SHP77 (cell line): ENCODE data around the gene ACOT7.
A peak's percentile ranks its signal among the peaks of the same experiment; 100 is the strongest.

Source experiments
- DNase-seq, 2 experiments: peaks; one replicate each; lab custom pipeline; 2025; lab: John Stamatoyannopoulos, UW

Gene ACOT7

DNA sequence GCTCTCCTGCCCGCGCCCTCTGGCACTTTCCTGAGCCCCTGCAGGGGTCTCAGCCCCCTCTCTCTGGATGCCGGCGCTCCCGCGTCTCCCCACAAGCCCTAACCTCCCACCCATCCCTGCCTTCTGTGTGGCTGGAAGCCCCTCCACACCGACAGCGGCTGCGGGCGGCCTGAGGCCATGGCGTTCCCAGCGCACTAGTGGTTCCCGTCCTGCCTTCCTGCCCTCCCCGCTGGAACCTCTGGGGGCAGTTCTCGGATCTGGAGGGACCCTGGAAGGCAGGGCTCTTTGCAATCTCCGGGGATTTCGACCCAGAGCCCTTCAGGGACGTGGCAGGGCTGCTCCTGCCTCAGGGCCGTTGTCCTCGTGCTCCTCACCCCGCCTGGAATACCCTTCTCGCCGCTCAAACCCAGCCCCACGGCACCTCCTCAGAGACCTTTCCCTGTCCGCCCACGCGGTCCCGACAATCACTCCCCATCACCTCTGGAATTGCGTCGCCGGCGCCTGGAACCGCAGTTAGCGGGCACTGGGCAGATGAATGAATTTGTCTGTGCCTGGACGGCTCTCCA is 30.5 kb upstream of the ACOT7 start:
- DNase-seq: no peak

DNA sequence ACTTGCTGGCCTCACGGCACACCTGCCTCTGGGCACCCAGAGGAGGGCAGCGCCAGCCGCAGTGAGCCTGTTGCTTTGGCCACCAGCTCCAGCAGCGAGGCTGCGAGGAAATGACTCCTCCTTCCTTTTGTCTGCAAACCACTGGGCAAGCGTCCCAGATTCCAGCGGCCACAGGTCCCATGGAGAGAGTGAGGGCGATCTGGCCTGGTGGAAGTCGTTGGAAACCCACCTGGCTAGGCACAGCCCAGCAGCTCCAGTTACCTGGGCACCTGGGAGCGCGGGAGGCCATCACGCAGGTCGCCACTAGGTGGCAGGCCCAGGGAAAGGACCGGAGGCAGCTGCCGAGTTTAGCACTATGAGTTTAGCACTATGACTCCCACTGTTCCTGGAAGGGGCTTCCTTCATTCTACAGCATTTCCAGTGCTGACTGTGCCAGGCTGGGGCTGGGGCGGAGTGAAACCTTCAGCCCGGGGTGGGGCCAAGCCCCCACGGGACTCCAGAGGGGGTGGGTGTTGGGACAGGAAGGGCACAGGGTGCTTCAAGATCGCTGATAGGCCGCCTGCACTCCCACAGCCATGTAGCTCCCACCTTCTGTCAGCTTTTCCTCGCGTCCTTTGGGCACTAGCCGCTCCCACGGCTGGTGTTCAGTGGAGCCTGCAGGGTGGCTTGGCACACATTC is 29.9 kb upstream of the ACOT7 start:
- DNase-seq: peak in 1 of 2 experiments; percentile 28

GRCh38 chr1:6421266-6421665 is 27.7 kb upstream of the ACOT7 start:
- no peak for DNase-seq

DNA sequence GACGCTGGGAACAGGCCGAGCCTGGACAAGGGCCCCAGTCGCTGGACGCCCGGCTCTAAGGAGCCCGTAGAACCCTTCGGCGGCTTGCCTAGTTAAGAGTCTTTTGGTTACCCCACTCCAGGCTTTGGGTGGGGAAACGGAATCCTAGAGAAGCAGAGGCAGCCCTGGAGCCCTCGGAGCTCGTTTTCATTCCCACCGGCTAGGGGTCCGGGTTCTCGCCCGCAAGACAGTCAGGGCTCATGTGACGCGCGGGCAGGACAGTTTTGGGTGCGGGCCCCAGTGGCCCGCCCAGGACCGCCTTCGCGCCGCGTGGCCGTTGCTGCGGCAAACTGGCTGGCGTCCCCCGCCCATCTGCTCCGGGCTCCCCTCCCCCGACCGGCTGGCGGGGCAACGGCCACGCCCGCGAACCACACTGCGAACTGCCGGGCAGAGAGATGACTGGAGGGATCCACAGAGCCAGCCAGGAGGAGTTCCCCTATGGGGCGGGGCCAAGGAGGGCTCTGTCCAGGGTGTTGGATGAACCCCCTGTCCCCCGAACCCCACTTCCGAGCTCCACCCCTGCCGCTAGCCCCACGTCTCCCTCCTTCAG is 27.0 kb upstream of the ACOT7 start:
- DNase-seq: no peak

- no peak for DNase-seq
Measured at GRCh38 chr1:6419804-6420453, 26.4 kb upstream of the ACOT7 start, which contains the start of gene HES2. Gene HES2, minus strand, starts transcription at chr1:6419919. Its CDS starts 99 bp downstream, at chr1:6419820.

DNA sequence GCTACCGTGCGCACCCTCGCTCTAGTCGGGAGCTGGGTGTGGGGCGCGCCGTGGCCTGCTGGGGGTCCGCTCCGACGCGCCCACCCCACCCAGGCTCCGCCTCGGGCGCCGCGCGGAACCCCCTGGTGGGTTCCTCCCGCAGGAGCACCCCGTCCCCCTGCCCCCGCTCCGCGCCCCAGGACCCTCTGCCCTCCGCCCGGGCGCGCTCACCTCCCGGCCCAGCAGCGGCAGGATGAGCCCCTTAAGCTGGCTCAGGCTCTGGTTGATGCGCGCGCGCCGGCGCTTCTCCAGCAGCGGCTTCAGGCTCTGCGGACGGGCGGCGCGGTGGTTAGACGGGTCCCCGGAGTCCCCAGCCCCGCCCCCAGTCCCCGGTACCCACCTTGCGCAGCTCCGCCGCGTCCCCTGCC is 25.8 kb upstream of the ACOT7 start:
- no peak for DNase-seq

DNA sequence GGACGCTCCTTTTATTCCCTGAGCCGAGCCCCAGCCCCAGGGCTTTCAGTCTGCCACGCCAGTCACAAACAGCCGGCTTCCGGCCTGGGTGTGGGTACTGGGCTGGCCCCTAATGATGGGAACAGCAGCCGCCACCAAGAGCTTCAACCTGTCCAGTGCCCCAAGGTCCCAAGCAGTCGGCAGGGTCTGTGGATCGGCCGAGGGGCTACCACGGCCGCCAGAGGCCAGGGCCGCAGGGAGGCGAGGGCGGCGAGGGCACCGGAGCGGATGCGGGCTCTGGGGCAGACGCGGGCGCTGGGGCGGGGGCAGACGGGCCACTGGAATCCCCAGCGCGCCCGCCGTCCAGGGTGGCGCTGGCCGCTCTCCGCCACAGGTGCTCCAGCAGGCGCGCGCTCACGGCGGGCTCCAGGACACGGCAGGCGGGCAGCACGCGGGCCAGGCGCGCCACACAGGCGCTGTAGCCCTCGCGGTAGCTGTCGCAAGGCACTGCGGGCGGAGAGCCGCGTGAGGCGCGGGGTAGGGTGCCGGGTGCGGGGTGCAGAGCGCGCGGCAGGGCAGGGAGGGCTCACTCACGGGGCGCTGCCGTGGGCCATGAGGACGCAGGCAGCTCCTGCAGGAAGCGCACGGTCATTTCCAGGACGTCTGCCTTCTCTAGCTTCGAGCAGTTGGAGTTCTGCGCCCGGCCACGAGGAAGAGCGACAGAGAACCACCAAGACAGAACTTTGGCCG is 25.3 kb upstream of the ACOT7 start:
- no peak for DNase-seq

- DNase-seq: no peak
Measured at GRCh38 chr1:6417961-6418667, 24.5 kb upstream of the ACOT7 start.

GRCh38 chr1:6416906-6417305 is 23.3 kb upstream of the ACOT7 start:
- no peak for DNase-seq

DNA sequence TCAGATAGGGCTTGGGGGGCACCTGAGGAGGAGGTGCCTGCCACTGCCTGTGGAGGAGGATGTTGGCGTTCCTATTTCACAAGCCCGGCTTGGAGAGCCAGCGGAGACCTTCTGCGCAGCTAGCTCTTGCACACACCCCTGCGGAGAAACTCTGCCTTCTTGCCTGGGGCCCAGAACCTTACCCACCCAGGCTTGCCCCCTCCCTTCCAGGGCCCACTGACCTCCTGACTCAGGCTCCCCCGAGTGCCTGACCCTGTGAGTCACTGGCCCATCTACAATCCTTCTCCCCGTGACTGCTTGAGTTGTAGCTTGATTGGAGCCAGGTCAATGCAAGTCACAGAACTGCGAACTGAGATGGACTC is 22.7 kb upstream of the ACOT7 start:
- no peak for DNase-seq

GRCh38 chr1:6414881-6415626 is 21.5 kb upstream of the ACOT7 start:
- DNase-seq: no peak

DNA sequence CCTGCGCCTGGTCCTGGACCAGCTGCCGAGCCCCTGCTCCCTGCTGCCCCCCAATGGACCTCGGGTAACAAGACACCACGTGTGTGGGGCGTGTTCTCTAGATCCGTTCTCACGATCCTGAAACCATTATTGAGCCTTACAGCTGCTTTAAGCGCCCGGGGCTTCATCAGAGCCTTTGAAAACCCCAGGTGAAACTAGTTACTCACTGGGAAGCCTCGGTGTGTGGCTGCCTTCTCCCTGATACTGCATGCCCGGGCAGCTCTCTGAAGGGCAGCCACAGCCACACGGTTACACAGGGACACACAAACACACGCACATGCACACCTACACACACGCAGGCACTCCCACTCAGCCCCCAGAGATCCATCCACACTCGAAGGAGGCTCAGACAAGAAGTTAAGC is 20.9 kb upstream of the ACOT7 start:
- peak; percentile 41 to 64 for DNase-seq

- peak in 1 of 2 experiments; percentile 27 for DNase-seq
Measured at GRCh38 chr1:6412896-6413295, 19.3 kb upstream of the ACOT7 start.

DNA sequence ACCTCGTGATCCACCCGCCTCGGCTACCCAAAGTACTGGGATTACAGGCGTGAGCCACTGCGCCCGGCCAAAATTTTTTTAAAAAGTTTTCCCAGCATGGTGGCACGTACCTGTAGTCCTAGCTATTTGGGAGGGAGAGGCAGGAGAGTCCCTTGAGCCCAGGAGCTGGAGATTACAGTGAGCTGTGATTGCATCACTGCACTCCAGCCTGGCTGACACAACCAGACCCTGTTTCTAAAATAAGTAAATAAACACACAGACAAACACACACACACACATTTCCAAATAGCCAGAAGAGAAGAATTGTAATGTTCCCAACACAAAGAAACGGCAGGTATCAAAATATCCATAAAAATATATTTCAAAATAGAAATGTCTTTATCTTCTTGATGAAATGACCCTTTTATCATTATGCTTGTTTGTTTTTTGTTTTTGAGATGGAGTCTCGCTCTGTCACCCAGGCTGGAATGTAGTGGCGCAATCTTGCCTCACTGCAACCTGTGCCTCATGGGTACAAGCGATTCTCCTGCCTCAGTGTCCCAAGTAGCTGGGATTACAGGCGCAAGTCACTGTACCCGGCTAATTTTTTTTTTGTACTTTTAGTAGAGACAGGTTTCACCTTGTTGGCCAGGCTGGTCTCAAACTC is 16.8 kb upstream of the ACOT7 start:
- DNase-seq: no peak

DNA sequence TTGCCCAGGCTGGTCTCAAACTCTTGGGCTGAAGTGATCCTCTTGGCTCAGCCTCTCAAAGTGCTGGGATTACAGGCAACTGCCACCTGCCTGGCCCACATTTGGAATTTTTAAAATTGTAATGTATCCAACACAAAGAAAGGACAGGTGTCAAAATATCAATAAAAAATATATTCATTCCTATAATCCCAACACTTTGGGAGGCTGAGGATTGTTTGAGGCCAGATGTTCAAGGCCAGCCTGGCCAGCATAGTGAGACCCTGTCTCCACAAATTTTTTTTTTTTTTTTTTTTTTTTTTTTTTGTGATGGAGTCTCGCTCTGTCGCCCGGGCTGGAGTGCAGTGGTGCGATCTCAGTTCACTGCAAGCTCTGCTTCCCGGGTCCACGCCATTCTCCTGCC is 16.2 kb upstream of the ACOT7 start:
- no peak for DNase-seq

GRCh38 chr1:6409053-6409452 is 15.5 kb upstream of the ACOT7 start:
- DNase-seq: no peak

DNA sequence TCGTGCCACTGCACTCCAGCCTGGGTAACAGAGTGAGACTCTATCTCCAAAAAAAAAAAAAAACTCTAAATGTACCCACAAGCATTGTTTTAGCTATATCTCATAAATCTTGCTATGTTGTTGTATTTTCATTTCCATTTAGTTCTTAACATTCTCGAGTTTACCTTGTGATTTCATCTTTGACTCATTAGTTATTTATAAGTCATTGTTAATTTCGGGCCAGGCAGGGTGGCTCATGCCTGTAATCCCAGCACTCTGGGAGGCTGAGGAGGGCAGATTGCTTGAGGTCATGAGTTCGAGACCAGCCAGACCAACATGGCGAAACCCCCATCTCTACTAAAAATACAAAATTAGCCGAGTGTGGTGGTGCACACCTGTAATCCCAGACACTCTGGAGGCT is 14.5 kb upstream of the ACOT7 start:
- no peak for DNase-seq

- DNase-seq: no peak
Measured at GRCh38 chr1:6401673-6402072, 8.1 kb upstream of the ACOT7 start.

GRCh38 chr1:6399294-6399693 is 5.7 kb upstream of the ACOT7 start:
- DNase-seq: no peak

GRCh38 chr1:6397844-6398441 is 4.4 kb upstream of the ACOT7 start:
- DNase-seq: no peak
